Measurements from ENCODE around the gene SLC46A2.

Gene SLC46A2

GRCh38 chr9:112858005-112858404 is 32.7 kb downstream of the SLC46A2 start:
- no peak for DNase-seq (ENCODE audit: low read depth)
- H3K4me3 ChIP-seq (ENCODE audit: low read depth, low read length): no peak overlapping the region
- in situ Hi-C loops (cut with HindIII; ENCODE audit: low sequenced_read_pairs): no loop called here
- TF ChIP-seq CTCF (IDR thresholded peaks at IDR 0.05; ENCODE audit: low read depth, low read length, missing control alignments): no peak

- no peak overlapping the region for H3K4me3 ChIP-seq (ENCODE audit: low read depth, low read length)
- TF ChIP-seq CTCF (IDR thresholded peaks at IDR 0.05; ENCODE audit: low read depth, low read length, missing control alignments): no peak
- DNase-seq (ENCODE audit: low read depth): no peak
- in situ Hi-C loops (cut with HindIII; ENCODE audit: low sequenced_read_pairs): no loop called here
Observed at GRCh38 chr9:112856843-112857242, 33.8 kb downstream of the SLC46A2 start.

- DNase-seq (ENCODE audit: low read depth): no peak
- H3K4me3 ChIP-seq (ENCODE audit: low read depth, low read length): no peak overlapping the region
- in situ Hi-C loops (cut with HindIII; ENCODE audit: low sequenced_read_pairs): no loop called here
- no peak for TF ChIP-seq CTCF (IDR thresholded peaks at IDR 0.05; ENCODE audit: low read depth, low read length, missing control alignments)
Observed at GRCh38 chr9:112856200-112856599, 34.5 kb downstream of the SLC46A2 start.

- DNase-seq (ENCODE audit: low read depth): no peak
- TF ChIP-seq CTCF (IDR thresholded peaks at IDR 0.05; ENCODE audit: low read depth, low read length, missing control alignments): no peak
- in situ Hi-C loops (cut with HindIII; ENCODE audit: low sequenced_read_pairs): no loop called here
- no peak overlapping the region for H3K4me3 ChIP-seq (ENCODE audit: low read depth, low read length)
Observed at GRCh38 chr9:112854657-112855056, 36.0 kb downstream of the SLC46A2 start.

- no peak for TF ChIP-seq CTCF (IDR thresholded peaks at IDR 0.05; ENCODE audit: low read depth, low read length, missing control alignments)
- in situ Hi-C loops (cut with HindIII; ENCODE audit: low sequenced_read_pairs): no loop called here
- H3K4me3 ChIP-seq (ENCODE audit: low read depth, low read length): no peak overlapping the region
- no peak for DNase-seq (ENCODE audit: low read depth)
Observed at GRCh38 chr9:112853882-112854585, 36.6 kb downstream of the SLC46A2 start.

- TF ChIP-seq CTCF (IDR thresholded peaks at IDR 0.05; ENCODE audit: low read depth, low read length, missing control alignments): no peak
- no peak for DNase-seq (ENCODE audit: low read depth)
- in situ Hi-C loops (cut with HindIII; ENCODE audit: low sequenced_read_pairs): no loop called here
Observed at GRCh38 chr9:112852741-112853504, 37.8 kb downstream of the SLC46A2 start.

More at GRCh38 chr9:112852741-112853504, 37.8 kb downstream of the SLC46A2 start:
- H3K4me3 ChIP-seq (ENCODE audit: low read depth, low read length): no peak overlapping the region
